Measurements from ENCODE around the gene ANKRD13C.

Gene ANKRD13C

DNA sequence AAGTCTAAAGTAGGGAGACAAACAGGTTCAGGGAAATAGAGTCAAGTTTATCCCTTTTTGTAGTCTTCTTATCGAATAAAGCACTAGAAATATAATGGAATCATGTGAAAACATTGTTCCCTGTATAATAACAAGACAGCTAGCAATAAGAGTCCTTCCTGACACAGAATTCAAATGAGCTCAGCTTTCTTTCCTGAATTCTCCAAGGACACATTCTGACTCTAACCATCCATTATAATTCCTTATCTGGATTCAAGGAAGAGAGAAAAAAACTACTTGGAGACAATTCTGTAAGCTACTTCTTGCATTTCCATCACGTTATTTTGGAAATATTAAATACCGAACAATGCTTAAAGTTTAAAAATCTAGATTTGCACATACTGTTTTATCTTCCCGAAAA is 58.8 kb downstream of the ANKRD13C start:
- no peak for DNase-seq (ENCODE audit: low read depth, low spot score)

DNA sequence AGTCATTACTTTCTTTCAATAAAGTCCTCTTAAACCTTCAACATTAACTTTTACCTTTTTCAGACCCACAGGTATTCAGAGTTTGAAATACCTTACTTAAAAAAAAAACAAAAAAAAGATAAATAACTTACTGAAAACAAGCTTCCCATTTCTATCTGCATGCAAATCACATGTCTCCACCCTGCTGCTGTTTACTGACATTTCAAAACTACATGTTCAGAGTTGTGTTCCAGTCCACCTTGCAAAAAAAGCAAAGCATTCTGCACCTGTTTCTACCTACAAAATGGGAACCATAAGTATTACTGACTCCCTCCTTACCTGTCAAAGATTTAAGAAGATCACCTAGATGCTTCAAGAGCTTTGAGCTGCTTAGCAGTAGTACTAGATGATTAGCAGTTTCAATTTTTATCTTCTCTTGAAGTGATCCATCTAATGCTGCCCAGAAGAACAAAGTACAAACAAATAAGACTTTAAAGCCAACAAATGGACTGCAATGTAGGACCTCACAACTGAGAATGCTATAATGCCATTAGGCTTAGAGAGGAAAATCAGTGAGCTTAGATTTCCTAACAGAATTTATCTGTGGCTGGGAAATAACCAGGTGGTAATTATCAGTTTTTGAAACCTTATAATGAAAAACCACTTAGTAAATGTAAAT is 61.2 kb downstream of the ANKRD13C start:
- DNase-seq (ENCODE audit: low read depth, low spot score) = no peak

DNA sequence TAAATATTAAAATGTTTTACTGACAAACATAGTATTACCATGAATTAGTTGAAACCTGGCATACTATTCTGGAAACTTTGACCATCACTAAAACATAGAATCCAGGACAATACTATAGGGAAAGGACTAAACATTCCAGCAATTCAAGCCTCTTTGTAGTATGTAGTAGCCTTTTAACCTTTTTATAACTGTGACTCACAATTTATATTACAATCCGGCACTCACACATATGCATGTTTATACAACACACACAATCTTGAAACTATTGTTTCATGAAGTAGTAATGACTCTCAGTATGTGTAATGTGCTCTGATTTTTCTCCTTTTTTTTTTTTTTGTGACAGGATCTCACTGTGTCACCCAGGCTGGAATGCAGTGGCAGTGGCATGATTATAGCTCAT is 64.3 kb downstream of the ANKRD13C start:
- DNase-seq (ENCODE audit: low read depth, low spot score) = no peak

DNA sequence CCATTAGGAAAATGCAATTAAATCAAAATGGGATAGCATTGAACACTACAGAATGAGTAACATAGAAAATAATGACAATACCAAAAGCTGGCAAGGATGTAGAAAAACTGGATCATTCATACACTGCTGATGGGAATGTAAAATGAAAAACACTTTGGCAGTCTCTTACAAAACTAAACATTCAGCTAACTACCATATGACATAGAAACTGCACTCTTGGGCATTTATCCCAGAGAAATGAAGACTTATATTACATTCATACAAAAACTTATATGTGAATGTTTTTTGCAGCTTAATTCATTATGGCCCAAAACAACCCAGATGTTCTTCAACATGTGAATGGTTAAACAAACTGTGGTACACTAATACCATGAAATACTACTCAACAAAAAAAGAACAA is 66.4 kb downstream of the ANKRD13C start:
- DNase-seq (ENCODE audit: low read depth, low spot score) = no peak

DNA sequence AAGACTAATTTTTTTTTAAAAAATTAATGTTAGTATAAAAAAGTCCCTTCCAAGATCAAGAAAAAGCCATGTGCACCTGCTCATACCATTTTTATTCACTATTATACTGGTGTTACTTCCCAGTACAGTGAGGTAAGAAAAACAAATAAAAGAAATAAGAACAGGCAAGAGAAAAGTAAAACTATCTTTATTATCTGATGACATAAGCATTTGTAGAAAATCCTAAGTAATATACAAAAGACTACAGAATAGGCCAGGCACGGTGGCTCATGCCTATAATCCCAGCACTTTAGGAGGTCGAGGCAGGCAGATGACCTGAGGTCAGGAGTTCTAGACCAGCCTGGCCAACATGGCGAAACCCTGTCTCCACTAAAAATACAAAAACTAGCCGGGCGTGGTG is 68.1 kb downstream of the ANKRD13C start:
- no peak for DNase-seq (ENCODE audit: low read depth, low spot score)

DNA sequence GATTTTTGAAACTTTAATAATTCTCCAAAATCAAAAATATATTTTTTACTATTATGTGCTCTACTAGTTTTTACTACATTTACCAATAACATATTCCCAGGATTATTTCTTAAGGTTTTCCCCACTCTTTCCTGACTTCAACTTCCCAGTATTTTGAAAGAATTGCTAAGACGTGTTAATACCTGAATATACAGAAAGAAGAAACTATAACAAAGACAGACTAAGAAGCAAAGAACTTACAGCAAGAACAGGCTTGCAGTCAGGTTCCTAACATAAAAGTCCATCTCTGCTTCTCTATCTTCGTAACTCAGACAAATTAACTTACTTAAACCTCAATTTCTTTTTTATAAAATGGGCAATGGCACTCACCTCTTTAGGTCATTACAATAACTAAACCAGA is 70.2 kb downstream of the ANKRD13C start:
- DNase-seq (ENCODE audit: low read depth, low spot score) = no peak

DNA sequence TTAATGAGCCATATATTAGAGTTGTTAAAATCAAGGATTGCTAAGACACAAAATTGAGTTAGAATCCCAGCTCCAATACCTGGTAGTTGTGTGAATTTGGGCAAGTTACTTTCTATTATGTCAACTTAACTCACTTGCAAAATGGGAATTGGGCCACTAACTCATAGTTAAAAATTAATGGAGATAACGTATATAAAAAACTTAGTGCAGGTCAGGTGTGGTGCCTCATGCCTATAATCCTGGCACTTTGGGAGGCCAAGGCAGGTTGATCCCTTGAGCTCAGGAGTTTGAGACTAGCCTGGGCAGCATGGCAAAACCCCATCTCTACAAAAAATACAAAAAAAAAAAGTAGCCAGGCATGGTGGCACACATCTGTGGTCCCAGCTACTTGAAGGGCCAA is 75.8 kb downstream of the ANKRD13C start:
- no peak for DNase-seq (ENCODE audit: low read depth, low spot score)

DNA sequence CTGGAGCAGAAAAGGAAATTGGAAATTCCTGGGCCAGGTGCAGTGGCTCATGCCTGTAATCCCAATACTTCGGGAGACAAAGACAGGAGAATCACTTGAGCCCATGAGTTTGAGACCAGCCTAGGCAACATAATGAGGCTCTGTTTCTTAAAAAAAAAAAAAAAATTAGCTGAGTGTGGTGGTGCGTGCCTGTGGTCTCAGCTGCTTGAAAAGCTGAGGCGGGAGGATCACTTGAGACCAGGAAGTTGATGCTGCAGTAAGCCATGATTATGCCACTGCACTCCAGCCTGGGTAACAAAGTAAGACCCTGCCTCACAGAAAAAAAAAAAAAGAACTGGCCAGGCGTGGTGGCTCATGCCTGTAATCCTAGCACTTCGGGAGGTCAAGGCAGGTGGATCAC is 76.6 kb downstream of the ANKRD13C start:
- DNase-seq (ENCODE audit: low read depth, low spot score) = no peak

DNA sequence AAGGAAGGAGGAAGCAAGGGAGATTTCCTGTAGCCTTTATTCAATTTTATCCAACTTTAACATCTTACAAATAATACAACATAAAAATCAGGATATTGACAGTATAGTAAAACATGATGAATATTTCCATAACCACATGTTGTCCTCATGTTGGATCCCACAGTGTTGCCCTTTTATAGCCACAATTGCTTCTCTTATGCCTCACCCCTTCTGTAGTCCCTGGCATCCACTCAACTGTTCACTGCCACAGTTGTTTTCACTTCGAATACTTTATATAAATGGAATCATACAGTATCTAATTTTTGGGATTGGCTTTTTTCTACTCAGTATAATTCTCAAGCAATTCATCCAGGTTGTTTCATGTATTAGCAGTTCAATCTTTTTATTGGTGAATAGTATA is 88.6 kb downstream of the ANKRD13C start:
- no peak for DNase-seq (ENCODE audit: low read depth, low spot score)

DNA sequence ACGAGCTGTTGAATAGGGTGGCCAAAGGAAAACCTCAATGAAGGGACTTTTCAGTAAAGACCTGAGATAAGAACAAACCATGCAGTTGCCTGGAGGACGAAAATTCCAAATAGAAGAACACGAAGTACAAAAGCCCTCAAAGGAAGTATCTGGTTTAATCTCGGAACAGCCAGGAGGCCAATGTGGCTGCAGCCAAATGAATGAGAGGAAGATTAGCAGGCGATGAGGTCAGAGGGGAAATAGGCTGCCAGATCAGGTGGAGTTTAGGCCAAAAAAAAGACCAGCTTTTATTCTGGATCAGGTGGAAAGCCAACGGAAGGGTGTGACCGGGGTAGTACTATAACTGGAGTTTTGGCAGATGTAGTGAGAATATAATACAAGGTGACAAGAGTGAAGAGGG is 89.7 kb downstream of the ANKRD13C start:
- DNase-seq (ENCODE audit: low read depth, low spot score) = no peak

DNA sequence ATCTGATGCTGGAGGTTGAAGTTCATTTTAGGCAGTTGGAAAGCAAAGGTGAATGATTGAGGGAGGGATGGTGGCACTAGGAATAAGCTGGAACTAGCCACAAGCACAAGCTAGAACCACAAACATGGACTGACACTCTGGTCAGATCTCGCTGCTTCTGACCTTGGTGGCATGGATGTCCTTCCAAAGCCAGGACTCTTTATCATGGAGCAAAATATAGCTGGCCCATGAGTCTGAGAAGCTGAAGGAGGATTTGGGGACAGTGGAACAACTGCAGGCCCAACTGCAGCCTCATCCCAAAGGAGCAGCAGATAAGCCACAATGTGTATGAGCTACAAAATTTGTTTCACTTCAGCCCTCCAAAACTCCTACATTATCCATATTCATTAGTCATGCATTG is 97.9 kb downstream of the ANKRD13C start:
- no peak for DNase-seq (ENCODE audit: low read depth, low spot score)

DNA sequence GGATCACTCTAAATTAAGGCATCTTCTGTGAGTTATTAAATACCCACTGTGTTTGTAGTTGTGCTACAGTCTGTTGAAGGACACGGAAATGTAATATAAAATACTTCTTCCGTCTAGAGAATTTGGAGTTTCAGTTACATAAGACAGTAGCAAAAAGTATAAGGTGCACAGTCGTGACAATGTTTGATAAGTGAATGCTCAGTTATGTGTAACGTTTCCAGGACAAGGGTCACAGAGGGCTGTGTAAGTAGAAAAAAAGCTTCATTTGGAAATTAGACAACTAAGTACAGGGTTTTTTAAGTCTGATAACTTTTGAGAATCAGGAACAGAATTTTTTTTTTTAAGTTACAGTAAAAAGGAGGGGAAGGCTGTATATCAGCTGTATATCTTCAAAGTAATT is 105.8 kb downstream of the ANKRD13C start:
- no peak for DNase-seq (ENCODE audit: low read depth, low spot score)

DNA sequence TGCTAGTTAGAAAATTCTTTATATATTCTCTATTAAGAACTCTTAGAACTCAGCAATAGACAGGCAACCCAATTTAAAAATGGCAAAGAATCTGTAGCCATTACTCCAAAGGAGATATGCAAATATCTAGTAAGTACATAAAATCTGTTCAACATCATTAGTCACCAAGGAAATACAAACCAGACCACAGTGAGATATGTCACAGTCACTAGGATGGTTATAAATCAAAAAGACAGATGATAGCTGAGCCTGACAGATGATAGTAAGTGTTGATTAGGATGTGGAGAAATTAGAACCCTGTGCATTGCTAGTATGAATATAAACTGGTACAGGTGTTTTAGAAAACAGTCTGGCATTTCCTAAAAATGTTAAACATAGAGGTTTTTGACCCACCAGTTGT is 106.8 kb downstream of the ANKRD13C start:
- DNase-seq (ENCODE audit: low read depth, low spot score) = no peak

DNA sequence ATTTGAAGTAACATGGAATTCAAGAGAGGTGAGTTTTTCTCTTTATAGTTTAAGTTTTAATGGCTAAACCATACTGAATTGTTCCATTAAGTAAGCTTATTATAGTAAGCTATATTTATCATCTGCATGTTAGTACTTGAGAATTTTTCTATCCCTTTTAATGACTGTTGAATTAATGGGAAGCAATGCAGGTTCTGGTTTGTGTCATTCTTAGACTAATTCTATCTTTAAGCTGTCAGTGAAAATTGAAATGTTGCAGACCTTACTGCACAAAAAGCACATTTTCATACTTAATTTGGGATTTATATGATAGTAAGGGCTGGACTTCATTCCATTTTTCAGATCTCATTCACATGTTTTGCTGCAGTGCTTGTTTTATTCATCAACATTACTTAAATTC is 107.4 kb downstream of the ANKRD13C start:
- DNase-seq (ENCODE audit: low read depth, low spot score) = no peak

DNA sequence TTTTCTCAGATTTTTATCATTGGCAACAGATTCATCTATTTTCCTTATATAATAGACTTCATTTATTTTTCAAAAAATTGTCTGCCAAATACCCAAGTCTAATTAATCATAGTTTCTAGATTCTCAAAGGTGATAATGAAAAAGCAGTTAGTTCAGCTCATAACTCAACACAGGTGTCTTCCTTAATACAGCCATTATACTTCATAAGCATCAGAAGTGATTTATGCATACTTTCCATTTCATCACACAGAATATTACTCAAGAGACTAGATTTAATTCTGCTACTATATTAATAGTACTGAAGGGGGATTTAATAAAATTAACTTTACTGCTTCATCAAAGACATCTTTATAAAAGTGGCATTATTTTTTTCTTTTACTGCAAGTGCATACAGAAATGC is 114.6 kb downstream of the ANKRD13C start:
- DNase-seq (ENCODE audit: low read depth, low spot score) = no peak

DNA sequence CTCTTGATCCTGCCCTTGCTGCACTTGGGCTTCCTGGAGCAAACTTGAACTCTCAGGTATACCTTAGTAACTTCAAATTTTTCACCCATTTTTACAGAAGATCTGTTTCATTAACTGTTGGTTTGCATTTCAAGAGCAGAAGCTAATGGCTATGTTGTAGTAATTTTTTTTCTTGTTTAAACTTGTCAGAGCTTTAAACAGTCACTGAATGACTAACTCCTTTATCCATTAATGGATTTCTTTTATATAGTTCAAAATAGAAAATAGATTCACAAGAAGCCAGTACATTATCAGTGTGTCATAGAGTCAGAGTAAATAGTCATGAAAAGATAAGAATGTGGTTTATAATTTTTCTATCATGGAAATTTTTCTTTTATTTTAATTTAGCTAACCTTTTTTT is 119.8 kb downstream of the ANKRD13C start:
- no peak for DNase-seq (ENCODE audit: low read depth, low spot score)

DNA sequence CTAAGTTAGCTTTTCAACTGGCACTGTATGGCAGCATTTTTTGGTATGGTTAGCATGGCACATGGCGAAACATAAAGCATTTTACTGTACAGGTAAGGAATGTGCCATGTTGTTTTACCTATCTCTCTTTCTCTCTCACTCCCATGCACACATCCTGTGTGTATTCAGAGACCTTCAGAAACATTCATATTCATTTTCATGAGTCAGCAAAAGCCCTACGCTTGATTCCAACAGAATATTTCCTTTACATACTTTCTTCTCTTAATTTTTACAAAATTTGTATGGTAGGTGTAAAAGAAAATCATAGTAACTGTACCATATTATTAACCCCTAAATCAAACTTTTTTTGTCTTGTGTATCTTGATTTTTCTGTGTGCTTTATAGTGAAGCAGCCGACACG is 123.0 kb downstream of the ANKRD13C start:
- no peak for DNase-seq (ENCODE audit: low read depth, low spot score)

DNA sequence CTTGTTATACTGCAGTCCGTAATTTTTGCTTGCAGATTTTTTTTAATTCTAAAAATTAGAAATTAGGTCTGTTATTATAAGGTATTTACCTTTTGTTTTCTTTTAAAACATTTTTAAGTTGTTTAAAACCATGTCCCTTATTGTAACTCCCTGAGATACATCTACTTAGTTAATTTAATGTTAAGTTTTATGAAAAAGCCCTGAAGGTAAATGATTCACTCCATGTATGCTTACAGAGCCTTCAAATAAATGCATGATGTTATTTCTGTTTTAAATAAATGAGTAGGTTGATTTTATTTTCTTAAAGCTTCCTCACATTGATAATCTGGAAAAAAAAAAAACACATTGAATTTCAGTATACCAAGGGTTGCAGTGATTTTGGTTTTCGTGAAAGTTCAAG is 125.9 kb downstream of the ANKRD13C start:
- no peak for DNase-seq (ENCODE audit: low read depth, low spot score)

DNA sequence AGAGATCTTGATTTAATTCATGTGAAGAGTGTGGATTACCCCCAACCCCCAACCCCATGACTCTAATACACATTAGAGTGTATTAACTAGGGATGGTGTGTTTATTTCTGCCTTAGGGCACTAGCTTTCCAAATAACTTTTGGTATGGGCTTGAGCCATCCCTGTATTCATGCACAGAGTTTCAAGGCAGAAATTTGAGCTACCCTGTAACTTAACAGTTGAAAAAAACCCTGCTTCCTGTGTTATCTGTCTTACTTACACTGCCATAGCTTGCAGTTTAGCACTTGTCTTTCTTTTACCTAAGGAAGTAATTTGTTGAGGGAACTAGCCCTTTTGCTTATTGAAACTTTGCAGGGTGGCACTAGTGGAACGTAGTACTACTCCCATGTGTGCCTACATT is 127.1 kb downstream of the ANKRD13C start:
- DNase-seq (ENCODE audit: low read depth, low spot score) = no peak

DNA sequence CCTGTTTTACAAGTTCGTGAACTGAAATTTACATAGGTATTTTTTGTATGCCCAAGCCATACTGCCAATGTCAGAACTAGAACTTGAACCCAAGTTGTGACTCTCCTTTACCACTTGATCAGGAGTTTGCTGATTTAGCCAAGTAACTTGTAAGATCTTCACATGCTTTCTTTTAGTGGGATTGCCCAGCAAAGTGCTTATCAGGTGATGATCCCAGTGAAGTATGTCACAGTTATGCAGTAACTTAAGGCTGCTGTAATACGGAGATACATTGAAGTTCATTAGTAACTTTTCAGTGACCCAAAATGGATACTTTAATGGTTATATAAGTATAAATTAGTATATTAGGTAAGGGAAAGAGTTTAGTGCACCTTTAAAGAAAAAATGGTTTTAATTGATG is 129.6 kb downstream of the ANKRD13C start:
- no peak for DNase-seq (ENCODE audit: low read depth, low spot score)

DNA sequence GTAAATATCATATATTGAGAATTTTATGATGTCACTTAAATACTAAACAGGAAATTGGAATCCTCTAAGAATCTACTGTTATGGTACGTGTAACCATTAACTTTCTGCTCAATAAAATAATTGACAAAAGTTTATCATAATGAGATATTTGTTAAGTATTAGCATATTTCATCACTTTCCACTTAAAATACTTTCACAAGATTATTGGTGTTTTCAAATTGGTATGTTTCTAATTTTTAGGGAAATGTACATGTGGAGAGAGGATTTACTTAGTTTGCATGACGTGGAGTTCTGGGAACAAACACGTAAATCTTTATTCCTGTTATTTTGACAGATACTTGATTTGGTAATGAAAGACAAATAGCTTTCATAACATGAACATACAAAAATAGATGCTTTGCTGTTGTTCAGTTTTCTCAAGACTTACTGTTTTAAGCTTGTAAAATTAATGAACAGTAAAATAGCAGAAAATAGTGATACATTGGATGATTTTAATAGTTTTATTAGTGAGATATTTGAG is 131.7 kb downstream of the ANKRD13C start:
- no peak for DNase-seq (ENCODE audit: low read depth, low spot score)

DNA sequence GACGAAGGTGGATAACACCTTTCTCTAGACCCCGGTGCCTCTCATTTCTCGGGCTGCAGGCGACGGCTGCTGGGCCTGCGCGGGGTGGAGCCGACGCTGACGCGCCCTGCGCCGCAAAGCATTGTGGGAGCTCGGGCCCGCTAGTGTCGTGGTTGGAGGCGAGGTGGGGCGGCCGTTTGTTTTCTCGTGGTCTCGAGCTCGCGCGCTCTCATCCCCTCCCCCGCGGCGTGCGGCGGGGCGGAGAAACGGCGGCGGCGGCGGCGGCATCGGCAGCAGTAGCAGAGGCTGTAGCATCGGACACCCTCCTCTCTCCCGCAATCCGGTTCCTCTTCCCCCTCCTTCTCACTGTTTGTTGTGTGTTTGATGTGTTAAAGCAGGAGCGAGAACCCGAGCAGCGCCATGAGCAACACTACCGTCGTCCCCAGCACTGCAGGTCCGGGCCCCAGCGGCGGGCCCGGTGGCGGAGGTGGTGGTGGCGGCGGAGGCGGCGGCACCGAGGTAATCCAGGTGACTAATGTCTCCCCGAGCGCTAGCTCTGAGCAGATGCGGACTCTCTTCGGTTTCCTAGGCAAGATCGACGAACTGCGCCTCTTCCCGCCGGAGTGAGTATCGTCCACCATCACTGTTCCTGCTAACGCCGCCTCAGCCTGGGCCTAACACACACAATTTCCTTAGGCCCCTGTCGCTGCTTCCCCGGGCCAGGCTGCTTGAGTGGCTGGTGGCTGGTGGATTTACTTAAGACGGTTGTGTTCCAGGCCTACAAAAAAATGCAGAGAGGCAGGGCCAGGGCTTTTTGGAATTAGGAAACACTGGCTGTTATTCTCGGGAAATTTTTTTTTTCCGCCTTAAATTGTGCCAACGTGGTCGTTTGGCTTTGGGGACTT is 133.0 kb downstream of the ANKRD13C start, which contains the start of gene SRSF11:
Gene SRSF11, plus strand, starts transcription at position 143 of the 884 bp plus-strand sequence. Its CDS starts 257 bp downstream, at position 400.
- DNase-seq (ENCODE audit: low read depth, low spot score) = peak; percentile 96
